HT1080 (cell line): Measurements from ENCODE around the gene PPOX. TPM values are rescaled to one million over a fixed set of nuclear protein-coding genes. Genes with fewer than 3 reads are reported as not detected.
A peak's percentile ranks its signal among the peaks of the same experiment; 100 is the strongest.

Experiments
- DNase-seq: peaks from one replicate; pipeline ENCODE4 v3.0.0-alpha.2; 2015; ENCODE audit warnings: low read depth
- polyA plus RNA-seq, 2 experiments: library from polyadenylated mRNA; depleted of rRNA; stranded (reverse); fragments of >200 nt; gene quantifications; 2 replicates each; pipeline ENCODE4 v1.2.3, GENCODE V29; 2015
- total RNA-seq: library from RNA; depleted of rRNA; stranded (reverse); fragments of >200 nt; shearing (Covaris generic); gene quantifications from 2 replicates; pipeline ENCODE4 v1.2.3, GENCODE V29; 2014; rRNA removed

Gene PPOX
- 9.0 and 12.9 TPM in 2 replicates for total RNA-seq
- 8.0 and 9.0 TPM in 2 replicates for polyA plus RNA-seq (2015; cell fraction: cytosol; rRNA removed)
- 49.3 and 58.9 TPM in 2 replicates for polyA plus RNA-seq (2015; cell fraction: nucleus; rRNA removed)

DNA sequence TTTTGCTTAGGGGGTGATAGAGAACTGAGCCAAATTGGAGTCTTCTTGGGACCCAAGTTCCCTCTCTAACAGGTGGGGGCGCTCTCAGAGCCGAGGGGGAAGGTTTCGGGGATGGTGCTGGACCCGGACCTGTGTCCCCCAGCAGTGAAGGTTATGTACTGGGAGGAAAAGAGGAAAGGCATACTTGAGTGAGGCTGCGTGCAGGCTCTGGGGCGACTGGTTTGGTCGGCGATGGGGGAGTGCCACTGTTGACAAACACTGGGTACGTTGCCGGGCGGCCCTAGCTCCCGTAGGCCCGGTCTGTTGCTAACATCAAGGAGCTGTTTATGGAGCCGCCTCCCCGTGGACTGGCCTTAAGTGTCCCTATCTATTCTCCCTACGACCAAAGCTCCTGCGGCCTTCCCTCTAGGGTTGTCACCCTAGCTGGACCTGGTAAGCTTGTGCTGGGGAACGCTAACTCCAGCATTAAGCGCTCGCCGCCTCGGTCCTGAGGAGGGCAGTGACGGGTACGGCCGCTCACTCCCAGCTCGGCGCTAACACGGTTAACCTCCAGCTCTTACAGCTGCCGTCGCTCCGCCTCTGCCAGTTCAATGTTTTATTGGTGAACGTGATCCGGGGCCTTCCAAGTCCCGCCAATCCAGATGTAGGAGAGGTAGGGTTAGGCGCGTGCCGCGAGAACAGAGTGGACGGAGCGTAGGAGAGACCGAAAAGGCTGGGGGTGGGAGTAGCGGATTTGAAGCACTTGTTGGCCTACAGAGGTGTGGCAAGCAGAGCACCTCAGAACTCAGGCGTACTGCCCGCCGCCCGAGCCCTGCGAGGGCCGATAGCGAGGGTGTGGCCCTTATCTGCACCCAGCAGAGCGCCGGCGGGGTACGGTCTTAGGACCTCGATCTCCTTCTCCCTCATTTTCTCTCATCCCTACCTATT, at the start of gene PPOX:
Gene PPOX, plus strand, starts transcription at position 685 of the 927 bp plus-strand sequence. CDS start 422 bp downstream, outside the sequence.
- DNase-seq: peak; percentile 98

DNA sequence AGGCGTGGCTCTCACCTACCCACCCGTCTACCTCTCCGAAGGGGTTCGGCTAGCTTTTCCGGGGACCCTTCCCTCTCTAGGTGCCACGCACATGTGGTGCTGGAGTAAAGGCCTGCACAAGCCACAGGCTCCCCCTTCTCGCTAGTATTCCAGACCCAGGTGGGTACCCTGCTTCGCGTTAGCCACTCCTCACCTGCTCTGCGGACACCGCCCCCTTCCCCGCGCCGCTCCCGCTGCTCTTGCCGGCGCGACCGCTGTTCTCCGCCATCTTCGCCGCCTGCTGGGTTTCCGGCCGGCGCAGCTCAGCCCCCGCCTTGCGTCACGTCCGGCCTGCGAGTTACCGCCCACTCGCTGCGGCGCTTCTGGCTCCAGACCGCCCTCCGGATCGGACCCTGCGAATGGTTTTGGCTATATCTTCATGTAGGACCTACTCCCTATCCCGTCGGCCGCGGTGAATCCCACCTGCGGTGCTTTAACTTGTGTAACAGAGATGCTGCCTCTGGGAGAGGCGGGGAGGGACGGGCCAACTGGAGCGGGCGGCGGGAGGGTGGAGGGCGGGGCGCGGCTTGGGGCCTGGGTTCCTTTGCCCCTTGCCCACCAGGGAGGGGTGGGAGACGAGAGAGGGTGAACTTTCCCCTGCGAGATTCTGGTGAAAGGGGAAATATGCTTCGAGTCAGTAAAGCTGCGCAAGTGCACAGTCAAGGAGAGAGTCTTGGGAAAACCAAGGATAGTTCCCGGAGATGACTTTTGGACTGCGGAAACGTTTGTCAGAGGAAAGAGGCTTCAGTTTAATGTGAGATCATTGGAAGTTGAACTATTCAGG, 48.3 kb upstream of the PPOX start, which contains the start of the genes NIT1 and PFDN2:
Gene NIT1, plus strand, starts transcription at position 347 of the 823 bp plus-strand sequence. Its CDS starts 72 bp downstream, at position 419.
Gene PFDN2, minus strand, starts transcription at position 279 of the 823 bp plus-strand sequence. Its CDS starts 11 bp downstream, at position 268.
- peak; percentile 84 for DNase-seq

DNA sequence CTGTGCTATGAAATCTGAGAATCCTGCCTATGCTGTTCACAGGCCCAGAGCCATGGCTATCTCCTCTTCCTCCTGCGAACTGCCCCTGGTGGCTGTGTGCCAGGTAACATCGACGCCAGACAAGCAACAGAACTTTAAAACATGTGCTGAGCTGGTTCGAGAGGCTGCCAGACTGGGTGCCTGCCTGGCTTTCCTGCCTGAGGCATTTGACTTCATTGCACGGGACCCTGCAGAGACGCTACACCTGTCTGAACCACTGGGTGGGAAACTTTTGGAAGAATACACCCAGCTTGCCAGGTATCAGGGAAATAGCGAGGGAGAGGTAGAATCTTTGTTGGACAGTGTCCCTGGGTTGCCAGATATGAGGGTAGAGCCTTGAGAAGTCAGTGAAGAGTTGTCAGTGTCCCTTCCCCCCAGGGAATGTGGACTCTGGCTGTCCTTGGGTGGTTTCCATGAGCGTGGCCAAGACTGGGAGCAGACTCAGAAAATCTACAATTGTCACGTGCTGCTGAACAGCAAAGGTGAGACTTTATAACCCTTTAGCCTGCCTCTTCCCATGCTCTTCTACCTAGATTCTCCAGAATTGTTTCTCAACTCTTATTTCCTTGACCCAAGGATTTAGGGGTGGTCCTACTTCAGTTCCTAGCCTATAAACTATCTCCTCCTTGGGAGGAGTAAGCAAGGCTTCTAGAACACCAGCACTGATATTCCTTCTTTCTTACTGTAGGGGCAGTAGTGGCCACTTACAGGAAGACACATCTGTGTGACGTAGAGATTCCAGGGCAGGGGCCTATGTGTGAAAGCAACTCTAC, 46.9 kb upstream of the PPOX start:
- peak; percentile 66 for DNase-seq

DNA sequence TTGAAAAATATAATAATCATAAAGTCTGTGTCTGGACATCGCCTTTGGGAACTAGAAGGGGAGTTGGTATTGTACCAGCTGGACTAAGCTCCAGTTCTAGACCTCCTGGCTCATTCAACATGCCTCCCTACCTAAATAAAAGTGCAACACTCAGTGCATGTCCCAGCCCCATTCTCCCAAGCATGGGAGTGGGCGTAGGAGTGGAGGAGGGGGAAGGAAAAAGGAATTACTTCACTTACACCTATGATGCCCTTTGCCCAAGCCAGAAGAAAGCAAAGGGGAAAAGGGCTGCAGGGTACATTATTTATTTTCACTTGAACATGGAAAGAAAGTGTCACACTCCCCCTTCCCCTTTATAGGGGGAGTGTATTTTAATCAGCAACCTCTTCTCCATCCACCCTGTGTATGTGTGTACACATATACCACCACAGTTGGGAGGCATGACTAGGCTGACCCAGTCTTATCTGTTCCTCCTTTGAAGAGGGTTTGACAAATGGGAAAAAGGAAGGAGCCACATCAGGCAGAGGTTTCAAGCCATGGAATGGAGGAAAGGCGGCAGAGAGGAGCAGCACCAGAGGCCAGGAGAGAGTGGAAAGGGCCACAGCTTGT, 45.1 kb upstream of the PPOX start:
- no peak for DNase-seq

DNA sequence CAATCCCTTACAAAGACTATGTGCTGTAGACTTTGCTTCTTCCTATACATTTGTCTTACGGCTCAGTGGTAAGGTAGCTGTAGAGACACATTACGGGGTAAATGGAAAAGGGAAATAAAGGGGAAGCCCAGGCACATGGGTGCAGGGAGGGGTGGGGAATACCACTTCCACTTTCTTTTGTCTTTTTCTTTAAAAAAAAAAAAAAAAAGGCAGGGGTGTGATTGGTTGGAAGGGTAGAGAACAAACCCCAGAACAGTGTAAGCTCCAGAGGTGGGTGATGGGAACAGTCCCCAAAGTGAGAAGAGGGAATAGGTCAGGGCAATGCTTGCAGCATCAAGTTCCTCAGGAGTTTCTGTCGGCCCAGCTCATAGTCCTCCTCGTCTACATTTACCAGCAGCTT, 44.4 kb upstream of the PPOX start:
- DNase-seq: no peak

DNA sequence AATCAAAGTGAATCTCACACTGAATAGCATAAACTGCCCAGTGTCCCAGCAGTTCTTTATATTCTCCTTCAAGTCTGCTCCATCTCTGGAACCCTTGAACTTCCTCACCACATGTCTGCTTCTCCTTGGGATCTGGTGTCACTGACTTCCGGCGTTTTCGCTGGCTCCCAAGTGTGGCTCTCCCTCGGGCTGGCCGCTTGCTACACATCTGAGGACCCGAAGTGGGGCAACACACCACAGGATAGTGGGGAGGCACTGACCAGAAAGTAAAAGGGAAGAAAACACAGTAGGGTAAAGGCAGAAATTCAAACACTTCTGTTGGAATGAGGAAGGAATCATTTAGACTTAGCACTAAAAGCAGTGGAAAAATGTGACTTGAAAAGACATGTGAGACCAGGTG, 43.3 kb upstream of the PPOX start:
- no peak for DNase-seq

DNA sequence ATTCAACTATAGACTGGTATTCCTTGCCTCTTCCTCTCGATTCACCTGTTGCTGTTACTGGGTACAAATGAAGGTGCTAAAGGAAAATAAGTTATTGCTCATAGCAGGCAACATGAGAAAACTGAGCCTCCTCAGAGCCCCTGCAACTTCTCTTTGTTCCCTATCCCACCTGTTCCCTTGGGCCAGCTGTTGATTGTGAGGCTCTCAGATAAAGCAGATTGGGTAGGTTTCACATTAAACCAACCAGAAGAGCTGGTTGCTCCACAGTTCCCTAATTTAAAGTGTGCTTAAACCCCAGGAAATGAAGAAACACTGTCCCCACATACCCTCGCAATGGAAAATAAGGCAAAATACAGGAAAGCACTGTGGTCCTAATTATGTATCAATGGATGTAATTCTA, 38.6 kb upstream of the PPOX start:
- DNase-seq: no peak

DNA sequence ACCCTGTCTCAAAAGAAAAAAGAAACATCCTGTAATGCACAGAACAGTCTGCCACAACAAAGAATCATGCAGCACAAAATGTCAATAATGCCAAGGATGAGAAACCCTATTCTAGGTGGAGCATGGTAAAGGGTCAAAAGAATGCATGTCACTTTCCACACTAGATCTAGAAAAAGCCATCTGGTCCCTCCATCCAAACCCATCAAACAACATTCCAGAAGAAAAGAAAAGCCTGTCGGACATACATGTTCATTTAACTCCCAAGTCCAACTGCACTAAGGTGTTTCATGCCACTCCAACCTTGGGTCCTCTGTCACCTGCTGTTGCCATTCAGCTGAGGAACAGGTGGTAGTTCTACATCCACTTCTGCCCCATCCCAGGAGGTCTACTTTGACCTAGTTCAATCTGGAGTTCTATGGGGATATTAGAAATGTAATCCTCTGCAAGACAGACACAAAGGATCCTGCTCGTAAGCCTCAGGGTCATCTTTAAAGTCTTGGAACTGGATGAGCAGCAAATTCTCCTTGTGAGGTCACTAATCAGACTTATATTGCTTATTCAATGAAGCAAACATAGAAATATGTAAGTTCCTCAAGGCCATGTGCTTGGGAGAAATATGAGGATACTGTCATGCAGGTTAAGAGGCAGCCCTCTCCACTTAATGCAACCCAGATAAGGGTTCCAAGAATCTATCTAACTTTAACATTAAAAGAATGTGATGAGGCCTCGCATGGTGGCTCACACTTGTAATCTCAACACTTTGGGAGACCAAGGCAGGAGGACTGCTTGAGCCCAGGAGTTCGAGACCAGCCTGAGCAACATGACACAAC, 37.4 kb upstream of the PPOX start:
- no peak for DNase-seq

DNA sequence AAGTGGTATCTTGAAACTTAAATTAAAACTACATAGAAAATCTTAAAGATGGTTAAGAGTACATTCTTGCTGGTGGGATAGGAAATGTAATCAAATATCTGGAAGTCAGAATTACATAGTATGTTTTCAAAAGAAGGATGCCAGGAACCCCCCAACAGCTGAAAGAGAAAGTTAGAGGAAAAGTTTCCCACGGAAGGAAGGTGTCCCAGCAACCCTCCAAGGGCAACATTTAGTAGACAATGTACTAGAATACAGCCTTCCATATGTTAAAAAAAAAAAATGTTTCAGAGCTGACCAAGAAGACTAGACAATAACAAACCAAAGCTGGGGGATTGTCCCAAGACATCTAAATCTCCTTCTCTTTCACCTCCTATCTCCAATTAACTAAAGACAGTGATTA, 36.0 kb upstream of the PPOX start:
- DNase-seq: no peak

DNA sequence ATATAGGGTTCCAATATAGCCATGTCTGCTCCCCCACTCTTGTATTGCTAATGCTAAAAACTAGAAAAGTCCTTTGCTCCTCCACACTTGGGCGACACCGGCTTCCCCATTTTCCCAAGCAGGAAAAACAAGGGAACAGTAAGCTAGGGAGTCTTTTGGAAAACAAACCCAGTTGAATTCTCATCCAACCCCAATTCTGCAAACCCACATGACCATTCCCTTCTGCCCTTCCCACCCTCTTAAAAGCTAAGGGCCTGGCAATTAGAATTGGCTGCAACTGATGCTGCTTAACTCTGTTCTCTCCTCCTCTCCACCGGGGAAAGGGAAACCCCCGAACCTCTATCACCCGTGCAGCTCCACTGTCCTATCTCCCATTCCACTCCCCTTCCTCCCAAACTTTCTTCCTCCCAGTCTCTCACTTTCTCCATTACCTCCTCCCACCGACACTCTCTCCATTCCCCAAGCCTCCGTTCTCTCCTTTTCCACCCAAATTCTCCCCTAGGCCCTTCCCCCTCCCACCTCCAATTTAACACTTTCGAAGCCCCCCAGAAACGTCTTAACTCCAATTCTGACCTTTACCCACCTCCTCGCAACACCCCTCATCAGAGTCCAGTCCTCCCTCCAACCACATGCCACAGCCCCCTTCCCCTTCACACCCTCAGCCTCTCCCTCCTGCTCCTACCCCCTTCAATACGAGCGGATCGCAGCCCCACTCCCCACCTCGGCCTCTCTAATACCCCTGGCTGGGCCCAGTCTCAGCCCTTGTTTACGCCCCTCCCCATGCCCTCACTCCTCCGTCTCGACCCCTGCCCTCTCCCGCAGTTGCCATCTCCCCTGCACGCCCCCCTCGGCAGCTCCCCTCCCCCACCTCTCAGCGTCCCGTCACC, 34.5 kb upstream of the PPOX start:
- peak; percentile 6 for DNase-seq

DNA sequence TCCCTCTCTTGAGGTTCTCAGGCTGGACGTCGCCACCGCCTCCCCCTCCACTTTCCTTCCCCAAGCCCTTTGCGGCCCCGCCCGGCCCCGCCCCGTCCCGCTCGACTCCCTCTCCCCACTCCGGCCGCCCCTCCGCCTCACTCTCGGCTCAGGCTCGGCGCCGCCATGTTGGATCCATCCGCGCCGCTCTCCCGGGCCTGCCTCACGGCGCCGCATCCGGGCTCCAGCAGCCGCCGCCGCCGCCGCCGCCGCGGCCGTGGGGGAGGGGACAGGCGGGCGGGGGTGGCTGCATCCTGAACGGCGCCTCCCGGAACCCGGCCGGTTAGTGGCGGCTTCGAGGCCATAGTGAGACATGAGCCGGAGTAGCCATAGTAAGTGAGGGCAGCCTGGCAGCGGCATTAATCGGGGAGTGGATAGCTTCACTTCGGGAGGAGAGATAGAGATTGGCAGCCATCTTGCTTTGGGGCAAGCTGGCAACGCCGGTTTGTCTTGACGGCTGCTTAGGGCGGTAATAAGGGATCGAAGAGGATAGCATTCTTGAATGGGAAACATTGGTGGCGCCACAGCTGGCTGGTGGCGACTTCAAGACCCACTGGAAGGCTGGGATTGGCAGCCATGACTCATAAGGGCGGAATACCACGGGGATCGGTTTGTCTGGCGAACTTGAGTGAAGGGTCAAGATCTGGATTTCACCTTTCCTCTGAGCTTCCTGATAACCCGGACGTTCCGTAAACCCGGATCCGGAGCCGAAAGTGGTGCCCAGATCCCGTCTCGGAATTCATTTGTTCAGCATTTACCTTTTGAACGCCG, 33.6 kb upstream of the PPOX start, which contains the start of gene DEDD:
Gene DEDD, minus strand, starts transcription at position 258 of the 810 bp plus-strand sequence. CDS start 8,205 bp downstream, outside the sequence.
- DNase-seq: peak; percentile 99

DNA sequence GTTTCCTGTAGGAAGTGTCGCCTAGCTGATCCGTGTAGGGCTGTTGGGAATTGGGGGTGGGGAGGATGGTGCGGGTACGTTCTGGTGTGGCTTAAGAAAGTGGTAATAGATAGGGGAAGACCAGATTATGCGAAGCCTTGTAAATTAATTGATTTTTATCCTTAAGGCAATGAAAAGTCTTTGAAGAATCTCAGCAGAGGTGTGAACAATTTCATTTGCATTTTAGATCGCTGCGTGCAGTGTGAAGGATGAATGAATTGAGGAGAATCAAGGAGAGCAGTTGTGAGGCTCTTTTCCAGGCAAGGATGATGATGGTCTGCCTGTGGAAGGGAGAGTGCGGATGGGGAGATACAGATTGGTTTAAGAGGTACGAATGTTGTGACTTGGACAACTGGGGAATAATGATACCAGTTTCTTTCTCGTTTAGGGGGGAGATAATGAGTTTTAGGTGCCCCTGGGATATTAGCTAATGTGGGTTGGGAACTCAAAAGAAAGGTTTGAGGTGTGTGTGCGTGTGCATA, 32.9 kb upstream of the PPOX start:
- DNase-seq: no peak

DNA sequence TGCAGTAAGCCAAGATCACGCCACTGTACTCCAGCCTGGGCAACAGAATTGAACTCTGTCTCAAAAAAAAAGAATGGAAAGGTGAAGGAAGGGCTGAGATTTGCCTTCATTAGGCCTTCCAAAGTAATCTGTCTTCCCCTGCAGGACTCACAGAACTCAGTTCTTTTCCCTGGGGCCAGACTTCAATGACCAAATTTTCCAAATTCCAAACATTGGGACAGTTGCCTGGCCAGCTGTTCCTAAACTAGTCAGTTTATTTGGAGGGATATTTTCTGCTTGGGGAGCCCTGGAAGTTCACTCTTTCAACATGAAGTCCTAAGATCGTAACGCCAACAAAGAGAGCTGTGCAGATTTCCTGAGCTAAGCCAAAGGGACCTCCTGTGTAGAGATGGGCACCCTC, 28.3 kb upstream of the PPOX start:
- no peak for DNase-seq

DNA sequence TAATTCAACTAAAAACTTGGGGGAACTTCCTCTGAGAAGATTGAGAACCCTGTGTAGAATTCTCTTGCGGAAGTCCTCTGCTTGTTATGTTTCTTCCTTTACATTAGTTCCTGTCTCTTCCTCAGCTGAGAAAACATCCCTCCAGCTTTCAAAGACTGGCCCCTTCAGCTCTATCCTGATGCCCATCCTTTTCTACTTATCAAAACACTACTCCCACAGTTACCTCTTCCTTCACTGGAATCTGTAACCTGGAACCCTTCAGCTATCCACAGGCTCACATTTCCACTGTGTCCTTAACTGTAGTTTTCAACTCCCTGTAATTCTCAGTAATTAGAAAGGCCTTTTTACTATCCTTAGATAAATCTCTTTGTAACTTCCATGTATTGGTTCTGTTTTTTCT, 27.8 kb upstream of the PPOX start:
- no peak for DNase-seq

DNA sequence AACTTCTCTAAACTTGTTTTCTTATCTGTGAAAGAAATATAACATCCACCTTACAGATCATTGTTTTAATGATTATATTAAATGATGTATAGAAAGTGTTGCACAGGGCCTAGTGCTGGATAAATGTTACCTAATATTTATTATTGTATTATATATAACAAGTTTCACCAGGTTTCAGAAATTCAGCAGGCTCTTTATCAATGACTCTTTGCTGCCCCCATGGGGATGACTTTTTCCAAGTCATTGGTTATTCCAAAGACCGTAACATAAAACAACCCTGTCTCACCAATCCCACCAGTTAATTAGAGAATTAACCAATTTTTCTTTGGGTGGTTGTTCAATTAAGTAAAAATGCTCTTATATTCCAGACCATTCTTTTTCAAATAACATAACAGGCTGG, 26.5 kb upstream of the PPOX start:
- peak; percentile 48 for DNase-seq

DNA sequence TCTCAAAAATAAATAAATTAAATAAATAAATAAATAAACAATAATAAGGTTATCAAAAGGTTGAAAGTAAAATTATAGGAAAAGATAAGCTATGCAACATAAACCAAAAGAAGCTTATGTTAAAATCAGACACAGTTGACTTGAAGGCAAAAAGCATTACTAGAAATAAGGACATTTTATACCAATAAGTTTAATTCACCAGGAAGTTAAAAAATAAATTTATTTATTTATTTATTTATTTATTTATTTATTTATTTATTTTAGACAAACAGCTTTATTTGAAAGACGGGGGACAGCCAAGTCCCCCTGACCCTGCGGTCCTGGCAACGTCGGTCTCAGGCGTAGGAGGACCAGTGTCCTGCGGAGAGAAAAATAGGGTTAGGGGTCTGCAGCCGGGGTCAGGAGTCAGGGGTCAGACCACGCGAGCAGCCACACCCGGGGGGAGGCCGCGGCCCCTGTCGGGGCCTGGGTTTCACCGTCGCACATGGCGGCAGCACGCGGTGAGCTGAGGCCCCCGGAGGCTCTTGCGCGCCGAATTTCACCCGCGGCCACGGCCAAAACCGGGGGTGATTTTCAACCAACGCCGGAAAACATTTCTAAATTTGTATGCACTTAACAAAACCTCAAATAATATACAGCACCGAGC, 25.3 kb upstream of the PPOX start:
- no peak for DNase-seq

DNA sequence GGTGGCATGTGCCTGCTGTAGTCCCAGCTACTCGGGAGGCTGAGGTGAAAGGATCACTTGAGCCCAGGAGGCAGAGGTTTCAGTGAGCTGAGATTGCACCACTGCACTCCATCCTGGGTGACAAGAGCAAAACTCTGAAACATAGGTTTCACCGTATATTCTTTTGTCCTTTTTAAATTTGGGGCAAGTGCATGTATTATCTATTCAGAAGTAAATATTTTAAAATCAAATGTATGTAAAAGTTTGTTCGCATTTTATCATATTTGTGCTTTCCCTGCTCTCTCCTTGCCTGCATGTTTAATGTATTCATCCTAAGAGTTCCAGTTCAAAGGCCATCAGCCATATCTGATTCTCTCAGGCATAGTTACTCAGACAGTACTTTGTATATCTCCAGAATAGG, 20.4 kb upstream of the PPOX start:
- DNase-seq: no peak
